ENCODE measurements around the gene FSTL1.

The FSTL1 gene

DNA sequence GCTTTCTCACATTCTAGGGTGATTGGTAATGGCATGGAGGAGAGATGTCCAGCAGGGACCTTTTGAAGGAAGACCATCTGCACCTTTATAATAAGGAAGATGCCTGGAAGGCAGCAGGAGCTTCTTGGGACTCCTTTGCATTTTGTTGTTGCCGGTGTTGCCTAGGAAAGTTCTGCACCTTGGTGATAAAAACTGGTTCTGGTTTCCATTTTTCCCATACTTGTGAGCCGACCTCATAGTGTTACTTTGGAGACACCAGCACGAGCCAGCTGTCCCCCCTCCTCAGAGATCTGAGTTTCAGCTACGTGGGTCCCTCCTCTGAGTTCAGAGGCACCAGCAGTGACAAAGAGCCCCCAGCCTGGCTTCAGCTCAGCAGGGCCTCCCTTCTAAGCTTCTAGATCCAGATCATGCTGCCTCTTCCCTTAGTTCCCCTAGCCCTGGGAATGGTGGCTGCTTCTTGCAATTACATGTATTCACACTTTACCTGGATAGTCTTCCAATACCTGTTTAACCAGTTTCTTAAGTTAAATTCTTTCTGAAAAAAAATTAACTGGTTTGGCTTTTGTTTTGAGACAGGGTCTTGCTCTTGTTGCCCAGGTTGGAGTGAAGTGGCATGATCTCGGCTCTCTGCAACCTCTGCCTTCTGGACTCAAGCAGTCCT, 18.0 kb upstream of the FSTL1 start:
- DNase-seq (ENCODE audit: low spot score), result no peak

GRCh38 chr3:120462409-120462959, 11.7 kb upstream of the FSTL1 start:
- no peak for DNase-seq (ENCODE audit: low spot score)

DNA sequence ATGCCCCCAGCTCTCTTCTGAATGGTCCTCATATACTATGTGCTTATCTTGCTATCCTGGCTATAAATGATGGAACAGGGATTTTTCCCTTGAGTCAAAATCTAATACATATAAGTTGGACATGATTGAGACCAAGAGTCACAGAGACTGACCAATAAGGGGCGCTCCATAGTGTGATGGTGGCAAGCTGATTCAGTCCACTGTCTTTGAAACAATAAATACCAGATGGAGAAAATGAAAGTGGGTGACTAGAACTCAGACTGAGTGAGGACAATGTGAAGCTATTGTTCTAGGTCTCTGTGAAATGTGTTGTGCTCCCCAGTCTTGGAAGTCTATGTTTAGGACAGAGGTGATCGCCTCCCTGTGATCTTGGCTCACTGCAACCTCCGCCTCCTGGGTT, 10.6 kb upstream of the FSTL1 start:
- no peak for DNase-seq (ENCODE audit: low spot score)

DNA sequence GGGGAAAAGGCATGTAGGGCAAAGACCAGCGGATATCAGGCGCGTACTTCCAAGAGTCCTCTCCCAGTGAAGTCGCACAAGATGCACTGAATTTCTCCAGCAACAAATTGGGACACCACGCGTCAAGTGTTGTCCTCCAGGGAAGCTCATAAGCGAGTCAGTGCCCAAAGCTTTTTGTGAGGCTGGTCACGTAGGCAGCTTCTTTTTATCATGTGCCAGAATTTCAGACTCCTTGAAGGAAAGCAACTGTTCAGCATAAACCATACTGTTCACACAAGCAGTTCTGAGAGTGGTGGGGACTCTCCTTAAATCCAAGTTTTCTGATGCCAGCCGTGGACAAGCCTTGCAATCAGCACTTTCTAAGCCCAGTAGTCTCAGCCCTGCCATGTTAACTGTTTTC, 10.1 kb upstream of the FSTL1 start:
- DNase-seq (ENCODE audit: low spot score), result no peak

GRCh38 chr3:120460181-120460790, 9.5 kb upstream of the FSTL1 start:
- DNase-seq (ENCODE audit: low spot score), result no peak

- no peak for DNase-seq (ENCODE audit: low spot score)
Measured at GRCh38 chr3:120459196-120459595, 8.4 kb upstream of the FSTL1 start.

DNA sequence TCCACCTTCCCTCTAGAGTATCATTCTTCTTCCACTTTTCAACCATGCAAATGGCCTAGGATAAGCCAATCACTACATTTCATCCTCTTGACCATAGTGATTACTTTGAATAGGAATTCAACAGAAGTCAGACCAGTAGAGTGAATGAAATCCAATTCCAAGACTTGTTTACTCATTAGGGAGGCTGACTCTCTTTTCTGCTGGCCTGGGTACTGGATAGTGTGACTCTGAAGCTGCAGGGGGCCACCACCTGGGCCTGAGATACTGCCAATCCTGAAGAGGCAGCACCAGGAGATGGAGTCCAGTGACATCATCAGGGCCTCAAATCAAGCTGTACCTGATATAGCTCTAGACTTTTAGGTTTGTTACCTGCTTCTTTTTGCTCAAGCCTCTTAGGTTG, 7.0 kb upstream of the FSTL1 start:
- DNase-seq (ENCODE audit: low spot score), result no peak

- no peak for DNase-seq (ENCODE audit: low spot score)
Measured at GRCh38 chr3:120454076-120454689, 3.4 kb upstream of the FSTL1 start.

GRCh38 chr3:120452816-120453215, 2.0 kb upstream of the FSTL1 start:
- DNase-seq (ENCODE audit: low spot score), result no peak

DNA sequence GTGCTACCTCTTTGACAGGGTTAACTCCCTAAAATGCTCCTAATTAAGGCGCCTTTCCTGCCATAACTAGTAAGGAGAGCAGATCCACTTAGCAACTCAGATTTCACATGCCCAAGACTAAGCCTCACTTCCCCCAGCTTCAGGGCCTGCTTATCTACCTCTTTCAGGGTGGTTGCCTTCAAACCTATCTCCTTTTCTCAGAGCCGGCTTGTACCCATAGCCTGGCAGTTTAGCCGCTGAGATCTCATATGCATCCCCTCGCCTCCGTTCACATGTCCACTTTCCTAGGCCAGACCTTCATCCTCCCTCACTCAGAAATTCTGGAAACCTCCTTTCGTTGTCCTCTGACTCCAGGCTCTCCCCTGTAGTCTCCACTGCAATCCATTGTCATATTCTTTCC, 1.0 kb upstream of the FSTL1 start:
- no peak for DNase-seq (ENCODE audit: low spot score)

- DNase-seq (ENCODE audit: low spot score), result no peak
Measured at GRCh38 chr3:120451272-120451761, 525 bp upstream of the FSTL1 start.

GRCh38 chr3:120449701-120450599, 842 bp downstream of the FSTL1 start:
- no peak for DNase-seq (ENCODE audit: low spot score)

DNA sequence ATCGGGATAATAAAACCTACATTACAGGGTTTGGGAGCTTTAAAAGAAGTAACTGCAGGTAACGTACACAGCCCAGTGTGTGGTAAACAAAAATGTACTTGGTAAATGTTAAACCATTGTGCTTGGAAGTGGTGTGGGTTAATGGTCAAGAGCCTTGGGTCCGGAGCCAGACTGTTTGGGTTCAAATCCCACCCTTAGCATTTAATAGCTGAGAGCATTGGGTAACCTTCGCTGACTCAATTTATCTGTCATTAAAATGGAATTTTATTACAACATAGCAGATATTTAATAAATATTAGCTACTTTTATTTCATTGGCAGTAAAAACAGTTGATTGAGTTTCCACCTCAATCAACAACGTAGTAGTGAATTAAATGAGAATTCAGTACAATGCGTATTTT, 1.5 kb downstream of the FSTL1 start:
- no peak for DNase-seq (ENCODE audit: low spot score)

DNA sequence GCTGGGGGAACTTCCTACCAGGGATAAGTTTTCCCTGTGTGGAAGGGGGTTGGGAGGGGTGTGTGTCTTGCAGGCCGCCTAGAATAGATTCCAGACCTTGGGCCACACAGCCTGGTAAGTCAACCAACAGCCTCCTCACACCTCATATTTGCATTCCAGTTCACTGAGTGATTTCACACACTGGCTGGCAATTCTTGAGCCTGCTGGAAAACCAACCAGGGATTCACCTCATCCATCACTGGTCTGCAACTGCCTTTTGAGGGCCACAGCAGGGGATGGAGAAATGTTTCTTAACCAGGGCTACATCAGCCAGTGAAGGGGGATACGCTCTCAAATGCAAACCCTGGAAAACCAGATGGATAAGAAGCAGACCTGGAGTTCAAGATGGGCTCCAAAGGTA, 2.0 kb downstream of the FSTL1 start:
- no peak for DNase-seq (ENCODE audit: low spot score)

- no peak for DNase-seq (ENCODE audit: low spot score)
Measured at GRCh38 chr3:120446891-120447668, 3.7 kb downstream of the FSTL1 start.

DNA sequence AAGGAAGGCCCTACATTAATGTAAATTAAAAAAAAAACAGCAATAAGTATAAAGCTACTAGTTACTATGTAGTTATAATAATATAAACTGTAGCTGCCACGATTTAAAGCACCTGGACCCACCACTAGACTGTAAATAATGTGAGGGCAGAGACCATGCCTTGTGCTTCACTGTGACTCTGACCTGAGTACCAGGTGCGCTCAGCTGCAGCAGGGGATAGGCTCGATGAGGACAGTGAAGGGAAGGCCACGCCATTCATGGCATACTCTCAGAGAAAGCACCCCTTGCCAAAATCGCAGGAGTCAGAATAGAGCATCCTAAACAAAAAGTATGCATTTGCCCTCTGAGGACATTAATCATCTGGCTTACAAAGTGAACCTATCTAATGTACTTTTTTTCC, 5.1 kb downstream of the FSTL1 start:
- DNase-seq (ENCODE audit: low spot score), result no peak

DNA sequence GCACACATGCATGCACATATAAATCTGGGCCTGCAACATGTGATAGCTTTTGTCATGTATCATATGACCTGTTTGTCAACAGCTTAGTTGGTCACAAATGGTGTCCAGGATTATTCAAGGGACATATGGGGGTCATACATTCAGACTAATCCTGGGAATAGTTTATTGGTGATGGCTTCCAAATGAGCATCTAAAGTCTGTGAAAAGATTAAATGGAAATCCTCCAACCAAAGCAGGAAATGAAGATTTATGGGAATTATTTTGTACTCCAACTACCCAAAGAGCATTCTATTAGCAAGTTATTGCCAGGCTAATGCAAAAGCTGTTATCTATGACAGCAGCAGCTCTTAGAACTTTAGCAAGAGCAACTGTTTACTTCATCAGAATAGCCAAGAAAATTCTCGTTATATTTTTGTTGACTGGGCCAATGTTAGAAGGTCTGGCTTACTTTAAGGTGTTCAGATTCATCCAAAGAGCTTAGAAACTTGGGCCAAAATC, 7.1 kb downstream of the FSTL1 start:
- DNase-seq (ENCODE audit: low spot score), result no peak

- DNase-seq (ENCODE audit: low spot score), result no peak
Measured at GRCh38 chr3:120442975-120443517, 7.7 kb downstream of the FSTL1 start.

DNA sequence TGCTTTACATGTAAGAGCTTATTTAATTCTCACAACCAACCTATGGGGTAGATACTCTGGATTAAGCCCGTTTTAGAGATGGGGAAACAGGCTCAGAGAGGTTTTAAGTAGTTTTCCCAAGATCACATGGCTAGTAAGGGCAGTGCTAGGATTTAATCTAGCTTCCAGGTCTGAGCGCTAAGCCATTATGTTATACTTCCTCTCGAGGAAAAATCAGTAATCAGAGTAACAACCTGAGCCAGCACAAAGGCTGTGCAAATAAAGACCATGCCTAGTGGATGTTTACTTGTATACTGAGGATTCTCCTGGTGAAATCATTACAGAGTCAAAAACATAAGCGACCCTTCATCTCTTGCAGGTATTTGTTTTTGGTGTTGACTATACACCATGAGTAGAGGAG, 9.0 kb downstream of the FSTL1 start:
- DNase-seq (ENCODE audit: low spot score), result no peak

- DNase-seq (ENCODE audit: low spot score), result no peak
Measured at GRCh38 chr3:120440762-120441161, 10.0 kb downstream of the FSTL1 start.

Measured in hematopoietic multipotent progenitor cell treated with erythropoietin and hydrocortisone succinate and interleukin-3 and kit ligand, for 15 days (in vitro differentiated cells).